Stimulated activated memory B cell treated with anti-CD40 and anti-IgM and Interleukin-4, amounts not matched to agents 10 μg/mL and 1 μg/mL and 100 μg/mL, for 72 hours (primary cell): ENCODE data around the gene LPIN1.

Experiments used
- ATAC-seq: fragments of 150-1000 bp; cut with Tn5 transposase; 2 replicates; pipeline ENCODE4 v1.10.0; 2021
- H3K27ac Mint-ChIP-seq: one replicate; pipeline ENCODE4 v1.8.0; 2022; ENCODE audit warnings: mild to moderate bottlenecking, mixed read lengths
- H3K27me3 Mint-ChIP-seq: one replicate; pipeline ENCODE4 v1.8.0; 2022; ENCODE audit warnings: mixed read lengths
- H3K36me3 Mint-ChIP-seq: one replicate; pipeline ENCODE4 v1.8.0; 2022; ENCODE audit warnings: mixed read lengths
- H3K4me1 Mint-ChIP-seq: one replicate; pipeline ENCODE4 v1.8.0; 2022; ENCODE audit warnings: mixed read lengths
- H3K4me3 Mint-ChIP-seq: one replicate; pipeline ENCODE4 v1.8.0; 2022; ENCODE audit warnings: mild to moderate bottlenecking, moderate library complexity, mixed read lengths
- H3K9me3 Mint-ChIP-seq: one replicate; pipeline ENCODE4 v1.8.0; 2022; ENCODE audit warnings: mixed read lengths

Gene LPIN1

DNA sequence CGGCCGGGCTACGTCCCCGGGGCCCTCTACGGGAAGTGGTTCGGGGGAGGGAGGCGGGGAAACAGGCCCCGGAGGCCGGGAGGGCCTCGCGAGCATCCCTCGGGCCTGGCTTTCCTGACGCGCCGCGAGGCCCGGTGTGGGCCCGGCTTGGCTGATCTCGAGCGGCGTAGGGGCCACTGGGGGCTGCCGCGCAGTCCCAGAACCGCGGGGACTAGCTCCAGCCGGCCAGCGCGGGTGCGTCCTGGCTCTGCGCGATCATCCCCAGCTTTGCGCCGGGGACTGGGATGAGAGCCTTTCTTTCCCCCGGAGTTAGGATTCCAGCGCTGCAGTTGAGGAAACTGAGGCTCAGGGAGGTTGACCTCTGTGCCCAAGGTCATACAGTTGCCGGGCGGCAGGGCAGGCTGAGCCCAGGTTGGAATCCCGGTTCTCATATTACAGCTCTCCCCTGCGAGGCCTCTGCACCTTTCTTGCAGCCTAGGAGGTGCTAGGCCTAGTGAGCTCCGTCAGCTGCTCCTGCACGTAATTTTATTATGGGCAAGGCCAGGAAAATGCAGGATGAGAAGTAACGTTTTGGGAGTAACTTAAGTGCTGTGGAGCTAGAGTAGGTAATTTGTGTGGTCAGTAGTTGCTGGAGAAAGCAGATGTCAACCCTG lies 501 bp downstream of the LPIN1 start:
- H3K27me3 Mint-ChIP-seq: no peaks in the 10 kb centered on the region
- peak overlapping the region; percentile 89 for H3K4me3 Mint-ChIP-seq
- H3K9me3 Mint-ChIP-seq: no peaks in the 10 kb centered on the region
- peak overlapping the region; percentile 85 for H3K27ac Mint-ChIP-seq
- peaks cover 79% of the 10 kb centered on the region for H3K4me1 Mint-ChIP-seq
- ATAC-seq: no peak
- peaks cover 9% of the 10 kb centered on the region for H3K36me3 Mint-ChIP-seq

DNA sequence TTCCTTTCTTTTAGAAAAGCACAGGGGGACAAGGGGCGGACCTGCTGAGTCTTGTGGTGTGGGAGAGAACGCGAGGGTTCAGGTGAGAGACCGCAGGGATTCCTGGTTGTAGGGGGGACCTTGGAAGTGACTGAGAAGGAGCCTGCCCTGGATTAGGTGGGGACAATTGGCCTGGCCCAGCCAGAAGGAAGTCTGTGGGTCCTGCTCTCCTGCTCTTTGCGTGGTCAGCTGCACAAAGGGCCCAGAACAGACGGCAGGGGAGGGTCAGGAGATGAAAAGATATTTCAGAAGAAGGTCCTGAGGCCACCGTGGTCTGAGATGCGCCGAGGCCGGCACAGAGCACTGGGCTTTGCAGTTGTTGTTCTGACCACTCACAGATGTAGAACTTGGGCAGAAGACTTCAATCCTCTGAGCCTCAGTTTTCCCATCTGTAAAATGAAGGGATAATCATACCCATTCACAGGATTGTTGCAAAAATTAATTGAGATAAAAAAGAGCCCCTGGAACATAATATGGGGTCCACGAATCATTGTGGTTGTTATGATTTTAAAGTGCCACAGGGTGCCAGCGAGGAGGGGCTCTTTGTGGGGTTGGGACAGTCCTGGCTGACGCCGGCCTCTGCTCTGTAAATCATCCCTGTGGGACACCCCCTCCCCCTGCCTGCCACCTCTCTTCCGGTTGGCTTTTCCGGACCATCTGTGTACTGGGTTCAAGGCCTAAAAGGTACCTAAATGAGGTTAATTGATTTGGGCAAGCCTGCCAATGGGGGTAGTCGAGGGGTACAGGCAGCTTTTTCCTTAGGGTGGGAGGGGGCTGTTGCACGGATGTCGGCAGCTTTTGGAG lies 1.8 kb downstream of the LPIN1 start:
- ATAC-seq: no peak
- Mint-ChIP-seq H3K4me1 (peaks cover 84% of the 10 kb centered on the region), H3K9me3 (no peaks in the 10 kb centered on the region), H3K36me3 (peaks cover 9% of the 10 kb centered on the region), H3K27ac (peak overlapping the region; percentile 85), H3K4me3 (peak overlapping the region; percentile 89), H3K27me3 (no peaks in the 10 kb centered on the region)

DNA sequence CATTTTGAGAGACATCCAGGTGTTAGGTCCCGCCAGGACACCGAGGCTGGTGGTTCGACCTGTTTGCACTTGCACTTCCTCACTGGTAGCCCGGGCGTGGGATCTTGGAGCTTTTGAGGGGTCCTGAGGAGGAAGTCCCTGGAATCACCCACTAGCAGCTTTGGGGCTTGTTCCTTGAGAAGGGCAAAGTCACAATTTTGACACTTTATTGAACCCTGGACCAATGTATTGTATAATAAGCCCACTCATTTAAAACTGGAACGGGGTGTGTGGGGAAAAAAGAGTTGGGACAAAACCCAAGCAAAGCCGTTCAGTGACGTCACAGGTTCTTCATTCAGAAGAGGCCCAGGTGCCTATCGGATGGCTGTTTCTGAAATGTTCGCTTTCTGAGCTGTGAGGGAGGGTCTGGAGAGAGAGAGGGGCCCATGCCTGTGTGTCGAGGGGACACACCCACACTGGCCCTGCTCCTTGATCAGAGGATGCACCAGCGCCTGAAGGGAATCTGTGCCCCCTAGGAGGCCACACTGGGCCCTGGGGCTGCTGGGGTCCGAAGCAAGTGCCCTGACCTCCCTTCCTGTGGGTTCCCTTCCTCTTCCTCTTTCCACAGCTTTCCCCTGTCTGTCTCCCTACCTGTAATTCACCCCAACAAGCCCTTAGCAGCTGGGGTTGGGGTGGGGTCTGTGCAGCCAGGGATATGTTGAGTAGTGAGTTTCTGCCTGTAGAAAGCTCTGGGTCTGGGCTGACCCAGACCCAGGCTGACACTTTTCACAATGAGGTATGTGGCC lies 2.6 kb downstream of the LPIN1 start:
- no peaks in the 10 kb centered on the region for H3K27me3 Mint-ChIP-seq

DNA sequence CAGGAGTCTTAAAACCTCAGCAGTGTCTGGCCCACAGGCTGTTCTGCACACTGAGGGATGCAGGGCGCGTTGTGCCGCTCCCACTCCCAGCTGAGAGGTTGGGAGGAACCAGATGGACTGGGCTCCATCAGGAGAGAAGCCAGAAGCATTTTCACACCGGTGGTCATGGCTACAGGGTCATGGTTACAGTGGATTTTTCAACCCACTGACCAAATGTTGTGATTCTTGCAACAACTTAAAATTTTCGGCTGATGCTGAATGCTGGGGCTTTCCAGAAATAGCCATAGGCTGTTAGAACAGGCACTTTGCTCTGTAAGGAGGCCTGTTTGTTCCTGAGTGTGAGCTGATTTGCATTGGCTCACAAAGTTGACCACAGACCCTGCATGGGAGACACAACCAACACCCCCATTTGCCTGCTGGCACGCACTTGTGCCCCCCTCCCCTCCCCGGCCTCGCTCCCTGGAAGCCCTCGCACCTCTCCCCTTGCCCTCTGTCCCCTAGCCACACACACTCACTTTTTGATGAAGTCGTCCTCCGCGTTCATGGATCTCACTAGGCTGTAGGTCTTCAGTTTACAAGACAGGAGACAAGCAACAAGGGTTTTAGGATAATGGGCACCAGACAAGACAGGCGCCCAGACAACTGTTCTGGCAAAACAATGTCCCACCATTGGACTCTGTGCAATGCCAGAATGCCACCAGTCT lies 3.4 kb downstream of the LPIN1 start:
- Mint-ChIP-seq H3K27ac (peak overlapping the region; percentile 85), H3K27me3 (no peaks in the 10 kb centered on the region), H3K9me3 (no peaks in the 10 kb centered on the region), H3K36me3 (peaks cover 9% of the 10 kb centered on the region), H3K4me1 (peaks cover 84% of the 10 kb centered on the region), H3K4me3 (peak overlapping the region; percentile 89)
- ATAC-seq: peak; percentile 34

More for the DNA sequence above, 2.6 kb downstream of the LPIN1 start:
- no peak for ATAC-seq
- Mint-ChIP-seq H3K4me3 (peak overlapping the region; percentile 89), H3K9me3 (no peaks in the 10 kb centered on the region), H3K36me3 (peaks cover 9% of the 10 kb centered on the region), H3K4me1 (peaks cover 84% of the 10 kb centered on the region), H3K27ac (peak overlapping the region; percentile 85)

DNA sequence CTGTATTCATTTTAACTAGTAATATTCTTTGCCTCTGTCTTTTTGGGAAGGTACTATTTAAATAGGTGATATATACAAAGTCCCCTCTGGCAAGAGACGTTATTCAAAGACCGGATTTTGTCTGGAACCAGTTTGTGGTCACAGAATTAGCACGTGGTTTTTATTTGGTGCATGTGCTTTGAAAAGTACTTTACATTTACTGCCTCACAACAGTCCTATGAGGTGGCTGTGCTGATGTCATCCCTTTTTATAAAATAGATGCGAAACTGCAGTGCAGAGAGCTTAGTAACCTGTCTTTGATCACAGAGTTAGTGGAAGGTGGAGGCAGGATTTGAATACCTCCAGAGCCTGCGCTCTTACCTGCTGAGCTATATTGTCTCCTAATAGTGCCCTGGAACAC lies 4.0 kb downstream of the LPIN1 start:
- H3K9me3 Mint-ChIP-seq: no peaks in the 10 kb centered on the region
- H3K4me1 Mint-ChIP-seq: peaks cover 85% of the 10 kb centered on the region
- peaks cover 9% of the 10 kb centered on the region for H3K36me3 Mint-ChIP-seq
- peak; percentile 61 for ATAC-seq
- H3K27me3 Mint-ChIP-seq: no peaks in the 10 kb centered on the region
- peak overlapping the region; percentile 85 for H3K27ac Mint-ChIP-seq
- H3K4me3 Mint-ChIP-seq: peak overlapping the region; percentile 89

DNA sequence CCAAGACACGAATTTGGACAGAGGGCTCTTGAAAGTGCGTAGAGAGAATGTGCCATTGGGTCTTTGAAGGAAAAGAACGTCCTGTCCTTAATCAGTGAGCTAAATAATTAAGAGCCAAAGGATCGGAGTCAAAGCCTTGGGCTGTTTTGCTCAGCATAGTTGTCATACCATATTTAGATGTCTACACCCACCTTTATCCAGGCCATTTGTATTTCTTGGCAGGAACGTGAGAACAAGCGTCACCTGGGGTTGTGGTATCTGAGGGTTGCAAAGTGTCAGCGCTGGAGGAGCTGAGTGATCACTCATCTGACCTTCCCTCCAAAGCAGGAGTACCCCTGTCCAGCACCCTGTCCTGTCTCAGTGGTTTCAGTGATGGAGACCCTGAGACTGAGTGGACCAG lies 4.5 kb downstream of the LPIN1 start:
- no peaks in the 10 kb centered on the region for H3K9me3 Mint-ChIP-seq
- H3K36me3 Mint-ChIP-seq: peaks cover 9% of the 10 kb centered on the region
- peak overlapping the region; percentile 89 for H3K4me3 Mint-ChIP-seq
- peaks cover 86% of the 10 kb centered on the region for H3K4me1 Mint-ChIP-seq
- no peak for ATAC-seq
- peak overlapping the region; percentile 85 for H3K27ac Mint-ChIP-seq
- no peaks in the 10 kb centered on the region for H3K27me3 Mint-ChIP-seq

DNA sequence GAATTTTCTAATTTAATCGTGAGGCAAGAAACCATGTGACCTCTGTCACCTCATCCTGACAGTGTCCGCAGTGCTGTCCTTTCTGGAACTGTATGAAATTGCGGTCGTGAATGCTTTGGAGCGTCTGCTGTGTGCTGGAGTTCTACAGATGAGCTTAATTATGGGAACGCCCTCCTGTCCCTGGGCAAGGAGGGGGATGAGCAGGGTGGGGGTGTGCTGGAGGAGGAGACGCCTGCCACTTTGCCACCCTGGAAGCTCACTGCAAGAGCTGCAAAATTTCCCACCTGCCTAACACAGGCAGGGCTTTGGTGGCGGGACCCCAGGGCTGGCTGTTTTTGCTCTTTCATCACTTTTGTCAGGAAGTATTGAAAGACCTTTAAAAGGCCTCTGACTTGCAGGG lies 6.5 kb downstream of the LPIN1 start:
- Mint-ChIP-seq H3K4me3 (peak overlapping the region; percentile 73), H3K27me3 (no peaks in the 10 kb centered on the region), H3K36me3 (peaks cover 9% of the 10 kb centered on the region), H3K4me1 (peaks cover 88% of the 10 kb centered on the region), H3K9me3 (no peaks in the 10 kb centered on the region), H3K27ac (peak overlapping the region; percentile 90)
- ATAC-seq: no peak

DNA sequence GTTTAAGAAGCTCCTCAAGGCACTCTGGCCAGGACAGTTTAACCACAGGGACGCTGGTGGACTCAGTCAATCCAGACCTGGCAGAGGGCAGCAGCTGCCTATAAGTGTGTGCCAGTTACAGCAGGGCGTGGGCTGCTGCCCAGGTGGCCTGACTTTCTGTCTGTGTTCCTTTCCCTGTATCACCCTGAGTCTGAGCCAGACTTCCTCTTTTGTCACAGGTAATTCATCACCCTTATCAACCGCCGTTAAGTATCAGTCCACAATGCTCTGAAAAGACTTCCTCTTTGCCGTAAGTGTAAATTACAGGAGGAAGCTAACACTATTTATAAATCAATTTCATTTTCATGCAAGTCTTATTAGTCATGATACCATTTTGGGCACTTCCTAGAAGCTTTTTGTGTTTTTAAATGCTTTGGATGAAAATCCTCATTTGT lies 7.0 kb downstream of the LPIN1 start:
- Mint-ChIP-seq H3K36me3 (peaks cover 6% of the 10 kb centered on the region), H3K9me3 (no peaks in the 10 kb centered on the region), H3K4me3 (peak overlapping the region; percentile 73), H3K27me3 (no peaks in the 10 kb centered on the region), H3K4me1 (peaks cover 85% of the 10 kb centered on the region), H3K27ac (peak overlapping the region; percentile 90)
- peak; percentile 87 for ATAC-seq

DNA sequence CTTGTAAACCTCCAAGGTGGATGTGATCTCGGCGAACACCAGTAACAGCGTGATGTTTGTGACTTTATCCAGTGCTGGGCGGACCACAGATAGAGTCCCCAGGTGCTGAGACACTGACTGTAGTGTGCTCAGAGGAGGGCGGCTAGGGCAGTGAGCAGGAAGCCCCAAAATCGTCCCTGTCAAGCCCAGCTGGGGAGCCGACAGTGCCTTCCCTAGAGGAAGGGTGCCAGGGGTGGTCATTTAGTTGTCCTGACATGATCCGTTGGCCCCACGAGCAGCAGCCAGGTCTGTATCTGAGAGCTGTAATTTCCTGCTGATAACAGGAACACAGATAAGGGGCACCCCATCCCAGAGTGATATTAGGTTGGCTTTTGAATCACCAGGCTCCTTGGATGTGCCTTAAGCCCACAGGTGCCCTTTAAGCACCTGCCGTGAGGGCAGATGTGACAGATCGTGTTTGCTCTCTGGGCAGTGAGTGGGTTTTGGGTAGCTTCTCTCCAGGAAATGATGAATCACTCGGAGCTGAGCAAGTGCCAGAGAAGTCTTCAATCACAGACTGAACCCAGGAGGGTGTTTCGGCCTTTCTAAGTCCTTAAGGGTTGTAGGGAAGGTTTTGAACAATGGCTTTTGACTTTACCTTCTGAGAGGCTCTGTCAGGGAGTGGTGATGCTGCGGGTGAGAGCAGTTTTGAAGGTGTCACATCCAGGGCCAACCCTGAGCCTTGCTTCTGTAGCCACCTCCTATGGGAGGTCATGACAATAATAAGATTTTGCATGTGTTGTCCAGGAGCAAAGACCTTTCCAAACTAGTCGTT lies 7.7 kb downstream of the LPIN1 start:
- H3K4me3 Mint-ChIP-seq: peak overlapping the region; percentile 73
- no peaks in the 10 kb centered on the region for H3K9me3 Mint-ChIP-seq
- H3K36me3 Mint-ChIP-seq: peaks cover 12% of the 10 kb centered on the region
- peak; percentile 77 for ATAC-seq
- H3K4me1 Mint-ChIP-seq: peaks cover 85% of the 10 kb centered on the region
- H3K27me3 Mint-ChIP-seq: no peaks in the 10 kb centered on the region
- peak overlapping the region; percentile 90 for H3K27ac Mint-ChIP-seq

DNA sequence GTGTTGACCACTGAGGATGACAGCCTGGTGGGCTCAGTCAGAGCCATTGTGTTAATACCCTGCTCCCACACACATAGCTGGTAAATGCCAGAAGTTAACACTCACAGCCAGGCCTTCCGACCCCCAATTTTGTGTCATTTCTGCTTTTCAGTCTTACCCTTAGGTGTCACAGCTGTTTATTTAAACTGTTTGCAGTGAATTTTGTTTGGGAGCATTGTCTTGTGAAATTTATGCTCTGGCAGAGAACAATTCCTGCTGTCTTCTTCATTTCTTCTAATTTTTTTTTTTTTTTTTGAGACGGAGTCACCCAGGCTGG lies 8.2 kb downstream of the LPIN1 start:
- Mint-ChIP-seq H3K9me3 (no peaks in the 10 kb centered on the region), H3K27me3 (no peaks in the 10 kb centered on the region), H3K4me1 (peaks cover 82% of the 10 kb centered on the region), H3K36me3 (peaks cover 15% of the 10 kb centered on the region), H3K27ac (peak overlapping the region; percentile 90), H3K4me3 (peak overlapping the region; percentile 64)
- ATAC-seq: peak; percentile 40

DNA sequence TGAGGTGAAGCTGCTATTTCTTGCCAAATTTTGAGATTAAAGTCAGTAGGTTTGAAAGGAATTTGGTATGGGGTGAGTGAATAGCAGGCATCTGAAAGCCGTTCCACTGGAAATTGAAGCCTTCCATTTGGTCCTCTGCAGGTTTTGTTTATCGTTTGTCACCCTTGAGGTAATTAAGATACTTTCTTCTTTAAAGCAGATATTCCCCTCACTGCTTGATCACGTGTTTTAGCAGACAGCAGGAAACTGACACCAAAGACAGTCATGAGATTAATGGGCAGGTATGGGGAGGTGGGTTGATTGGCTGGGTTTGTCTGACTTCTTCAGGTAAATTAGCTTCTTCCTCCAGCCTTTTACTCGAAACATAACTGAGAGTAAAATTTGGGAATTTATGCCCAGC lies 10.7 kb downstream of the LPIN1 start:
- H3K4me1 Mint-ChIP-seq: peaks cover 72% of the 10 kb centered on the region
- H3K9me3 Mint-ChIP-seq: no peaks in the 10 kb centered on the region
- no peak for ATAC-seq
- H3K27ac Mint-ChIP-seq: peak overlapping the region; percentile 75
- no peak overlapping the region for H3K4me3 Mint-ChIP-seq
- H3K27me3 Mint-ChIP-seq: no peaks in the 10 kb centered on the region
- H3K36me3 Mint-ChIP-seq: peaks cover 15% of the 10 kb centered on the region

DNA sequence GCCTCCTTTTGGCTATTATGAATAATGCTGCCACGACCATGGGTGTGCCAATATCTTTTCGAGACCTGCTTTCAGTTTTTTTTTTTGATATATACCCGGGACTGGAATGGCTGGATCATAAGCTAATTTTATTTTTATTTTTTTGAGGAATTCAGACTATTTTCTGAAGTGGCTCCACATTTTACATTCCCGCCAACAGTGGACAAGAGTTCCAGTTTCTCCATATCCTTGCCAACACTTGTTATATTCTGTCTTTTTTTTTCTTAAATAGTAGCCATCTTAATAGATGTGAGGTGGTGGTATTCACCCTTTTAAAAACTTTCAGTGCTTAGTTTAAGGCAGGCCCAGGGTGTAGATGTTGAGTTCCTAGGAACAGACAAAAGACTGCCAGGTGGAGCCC lies 11.8 kb downstream of the LPIN1 start:
- Mint-ChIP-seq H3K27ac (peak overlapping the region; percentile 75), H3K36me3 (peaks cover 22% of the 10 kb centered on the region), H3K4me3 (no peak overlapping the region)

DNA sequence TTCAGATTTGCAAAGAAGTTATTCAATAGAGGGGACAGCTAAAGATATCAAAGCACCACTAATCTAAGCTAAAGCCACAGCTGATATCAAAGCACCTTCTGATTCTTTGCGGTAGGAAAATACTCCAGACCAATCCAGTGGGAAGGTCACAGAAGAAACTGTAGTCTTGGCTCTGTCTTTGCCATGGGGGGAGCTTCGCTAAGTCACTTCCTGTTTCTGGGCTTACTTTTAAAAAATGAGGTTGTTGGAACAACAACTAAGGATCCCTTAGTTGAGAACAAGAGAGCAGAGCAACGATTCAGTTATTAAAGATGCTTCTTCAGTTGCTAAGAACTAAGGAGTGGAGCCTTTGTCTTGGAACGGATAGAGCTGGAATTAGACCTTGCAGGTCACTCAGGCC lies 12.2 kb downstream of the LPIN1 start:
- peaks cover 66% of the 10 kb centered on the region for H3K4me1 Mint-ChIP-seq
- no peaks in the 10 kb centered on the region for H3K27me3 Mint-ChIP-seq
- ATAC-seq: no peak
- H3K36me3 Mint-ChIP-seq: peaks cover 27% of the 10 kb centered on the region
- no peaks in the 10 kb centered on the region for H3K9me3 Mint-ChIP-seq
- H3K27ac Mint-ChIP-seq: peak overlapping the region; percentile 75
- H3K4me3 Mint-ChIP-seq: no peak overlapping the region

More for the DNA sequence above, 11.8 kb downstream of the LPIN1 start:
- peaks cover 71% of the 10 kb centered on the region for H3K4me1 Mint-ChIP-seq
- H3K27me3 Mint-ChIP-seq: no peaks in the 10 kb centered on the region
- no peaks in the 10 kb centered on the region for H3K9me3 Mint-ChIP-seq
- ATAC-seq: no peak
